AG09319 (cell line): Measurements from ENCODE around the gene ZC3H4.
"Not testable (repeated sequence)": the region's sequence is repeated elsewhere in the genome, so short reads cannot be mapped to it uniquely, and the experiment has no call there.

Experiments used
- DNase-seq: peaks from one replicate; pipeline ENCODE4 v3.0.0-alpha.2; 2010; ENCODE audit warnings: low read depth; ENCODE audit errors: extremely low read depth
- TF ChIP-seq, protein P1 (sequence below): IDR thresholded peaks from 2 replicates; pipeline ENCODE4 v1.5.1; 2011; ENCODE audit warnings: low read depth, mild to moderate bottlenecking, inconsistent platforms, low read length, moderate library complexity

The ZC3H4 gene

GRCh38 chr19:47057328-47057727 lies 56.2 kb downstream of the ZC3H4 start:
- TF ChIP-seq, protein P1, sequence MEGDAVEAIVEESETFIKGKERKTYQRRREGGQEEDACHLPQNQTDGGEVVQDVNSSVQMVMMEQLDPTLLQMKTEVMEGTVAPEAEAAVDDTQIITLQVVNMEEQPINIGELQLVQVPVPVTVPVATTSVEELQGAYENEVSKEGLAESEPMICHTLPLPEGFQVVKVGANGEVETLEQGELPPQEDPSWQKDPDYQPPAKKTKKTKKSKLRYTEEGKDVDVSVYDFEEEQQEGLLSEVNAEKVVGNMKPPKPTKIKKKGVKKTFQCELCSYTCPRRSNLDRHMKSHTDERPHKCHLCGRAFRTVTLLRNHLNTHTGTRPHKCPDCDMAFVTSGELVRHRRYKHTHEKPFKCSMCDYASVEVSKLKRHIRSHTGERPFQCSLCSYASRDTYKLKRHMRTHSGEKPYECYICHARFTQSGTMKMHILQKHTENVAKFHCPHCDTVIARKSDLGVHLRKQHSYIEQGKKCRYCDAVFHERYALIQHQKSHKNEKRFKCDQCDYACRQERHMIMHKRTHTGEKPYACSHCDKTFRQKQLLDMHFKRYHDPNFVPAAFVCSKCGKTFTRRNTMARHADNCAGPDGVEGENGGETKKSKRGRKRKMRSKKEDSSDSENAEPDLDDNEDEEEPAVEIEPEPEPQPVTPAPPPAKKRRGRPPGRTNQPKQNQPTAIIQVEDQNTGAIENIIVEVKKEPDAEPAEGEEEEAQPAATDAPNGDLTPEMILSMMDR = no peak
- no peak for DNase-seq

- no peak for DNase-seq
- TF ChIP-seq, protein P1 = no peak
These were observed 57.2 kb downstream of the ZC3H4 start for GRCh38 chr19:47056411-47056810.

DNA sequence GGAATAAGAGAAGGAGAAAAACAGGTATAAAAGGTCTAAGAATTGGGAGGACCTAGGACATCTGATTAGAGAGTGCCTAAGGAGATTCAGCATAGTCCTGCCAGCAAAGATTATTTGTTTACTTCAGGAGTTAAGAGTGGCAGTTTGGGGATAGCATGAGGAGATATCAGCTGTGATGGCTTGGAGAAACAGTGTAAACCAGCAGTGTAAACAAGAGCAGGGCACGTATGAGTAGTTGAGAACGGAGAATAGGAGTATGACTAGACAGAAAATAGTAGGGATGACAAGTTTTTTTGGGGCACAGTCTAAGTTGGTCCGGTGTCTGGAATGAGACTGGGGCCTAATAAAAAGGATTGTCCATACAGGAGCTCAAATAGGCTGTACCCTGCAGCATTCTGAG lies 63.0 kb downstream of the ZC3H4 start:
- DNase-seq = not testable (repeated sequence)

GRCh38 chr19:47049307-47049700 lies 64.3 kb downstream of the ZC3H4 start:
- TF ChIP-seq, protein P1 = no peak

DNA sequence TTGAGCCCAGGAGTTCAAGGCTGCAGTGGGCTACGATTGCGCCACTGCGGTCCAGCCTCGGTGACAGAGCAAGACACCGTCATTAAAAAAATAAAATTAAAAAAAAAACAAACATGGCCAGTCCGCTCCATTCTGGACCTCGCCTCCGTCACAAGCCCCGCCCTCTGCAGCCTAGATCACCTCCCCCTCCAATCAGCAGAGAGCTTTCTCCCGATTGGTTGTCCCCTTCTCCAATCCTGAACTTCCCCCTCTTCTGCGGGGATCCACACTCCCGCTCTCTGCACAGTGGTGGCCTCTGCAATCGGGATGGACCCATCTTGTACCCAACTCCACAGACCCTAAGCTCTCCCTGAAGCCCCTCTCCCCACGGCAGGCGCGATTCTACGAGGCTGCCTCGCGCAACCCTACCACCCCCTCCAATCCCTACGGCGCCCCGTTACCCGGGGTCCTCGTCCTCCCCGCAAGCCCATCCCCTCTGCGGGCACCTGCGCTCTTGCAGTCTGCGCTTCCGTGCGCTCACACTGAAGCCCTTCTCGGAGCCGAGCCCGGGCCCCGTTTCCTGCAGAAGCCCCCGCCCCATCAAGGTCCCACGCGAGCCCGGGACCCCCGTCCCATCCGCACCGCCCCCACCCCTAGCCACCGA lies 65.7 kb downstream of the ZC3H4 start:
- DNase-seq = peak; percentile 76
- TF ChIP-seq, protein P1 = no peak

More at GRCh38 chr19:47049307-47049700, 64.3 kb downstream of the ZC3H4 start:
- no peak for DNase-seq

DNA sequence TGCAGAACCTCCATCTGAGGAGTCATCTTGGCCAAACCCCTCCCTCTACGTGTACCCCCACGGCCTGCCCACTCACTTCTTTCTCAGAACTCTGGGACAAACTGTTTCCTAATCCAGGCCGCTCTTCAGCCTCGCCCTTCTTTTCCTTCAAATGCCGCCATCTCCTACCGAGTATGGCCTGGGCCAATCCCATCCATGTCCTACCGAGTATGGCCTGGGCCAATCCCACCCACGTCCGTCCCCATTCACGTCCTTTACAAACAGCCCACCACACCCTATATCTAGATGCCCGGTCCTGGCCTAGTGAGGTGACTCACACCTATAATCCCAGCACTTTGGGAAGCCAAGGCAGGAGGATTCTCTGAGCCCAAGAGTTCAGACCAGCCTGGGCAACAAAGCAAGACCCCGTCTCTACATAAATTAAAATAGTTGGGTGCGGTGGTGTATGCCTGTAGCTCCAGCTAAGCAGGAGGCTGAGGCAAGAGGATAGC lies 66.3 kb downstream of the ZC3H4 start:
- DNase-seq = no peak
- TF ChIP-seq, protein P1 = no peak

GRCh38 chr19:47045867-47046470 lies 67.6 kb downstream of the ZC3H4 start:
- TF ChIP-seq, protein P1 = no peak
- no peak for DNase-seq
